Measurements from ENCODE around the gene CCL4. TPM values are rescaled to one million over a fixed set of nuclear protein-coding genes. Genes with fewer than 3 reads are reported as not detected.
"Not testable (repeated sequence)": the region's sequence is repeated elsewhere in the genome, so short reads cannot be mapped to it uniquely, and the experiment has no call there.

The CCL4 gene
- total RNA-seq, 1 donor from 2014 or later, result 25.3 TPM

GRCh38 chr17:36087897-36088572 lies 15.6 kb upstream of the CCL4 start:
- not testable (repeated sequence) for DNase-seq (ENCODE audit: low spot score)

- DNase-seq (ENCODE audit: low spot score), result no peak
Measured at GRCh38 chr17:36088670-36089338, 14.8 kb upstream of the CCL4 start.

GRCh38 chr17:36089339-36089865 lies 14.2 kb upstream of the CCL4 start:
- DNase-seq (ENCODE audit: low spot score), result no peak

GRCh38 chr17:36089888-36090836 lies 13.5 kb upstream of the CCL4 start, which contains the start of gene CCL3:
CCL3 (minus strand) TSS chr17:36090143; CDS start chr17:36090058, 85 bp downstream.
- no peak for DNase-seq (ENCODE audit: low spot score)

- no peak for DNase-seq (ENCODE audit: low spot score)
Measured at GRCh38 chr17:36092230-36092629, 11.4 kb upstream of the CCL4 start.

- not testable (repeated sequence) for DNase-seq (ENCODE audit: low spot score)
Measured at GRCh38 chr17:36092715-36093114, 10.9 kb upstream of the CCL4 start.

- DNase-seq (ENCODE audit: low spot score), result no peak
Measured at GRCh38 chr17:36094232-36094631, 9.4 kb upstream of the CCL4 start.

- DNase-seq (ENCODE audit: low spot score), result no peak
Measured at GRCh38 chr17:36094746-36095145, 8.9 kb upstream of the CCL4 start.

- no peak for DNase-seq (ENCODE audit: low spot score)
Measured at GRCh38 chr17:36095992-36096391, 7.6 kb upstream of the CCL4 start.

GRCh38 chr17:36099004-36099403 lies 4.6 kb upstream of the CCL4 start:
- not testable (repeated sequence) for DNase-seq (ENCODE audit: low spot score)

GRCh38 chr17:36104246-36104645 lies 619 bp downstream of the CCL4 start:
- DNase-seq (ENCODE audit: low spot score), result not testable (repeated sequence)

GRCh38 chr17:36104701-36105181 lies 1.1 kb downstream of the CCL4 start:
- no peak for DNase-seq (ENCODE audit: low spot score)

GRCh38 chr17:36105781-36106492 lies 2.3 kb downstream of the CCL4 start:
- DNase-seq (ENCODE audit: low spot score), result no peak

- no peak for DNase-seq (ENCODE audit: low spot score)
Measured at GRCh38 chr17:36106493-36106835, 2.8 kb downstream of the CCL4 start.

GRCh38 chr17:36107660-36108059 lies 4.0 kb downstream of the CCL4 start:
- no peak for DNase-seq (ENCODE audit: low spot score)

GRCh38 chr17:36108265-36108664 lies 4.6 kb downstream of the CCL4 start:
- not testable (repeated sequence) for DNase-seq (ENCODE audit: low spot score)

- DNase-seq (ENCODE audit: low spot score), result no peak
Measured at GRCh38 chr17:36111068-36111490, 7.5 kb downstream of the CCL4 start.

GRCh38 chr17:36112572-36112971 lies 8.9 kb downstream of the CCL4 start:
- DNase-seq (ENCODE audit: low spot score), result no peak

- DNase-seq (ENCODE audit: low spot score), result not testable (repeated sequence)
Measured at GRCh38 chr17:36113131-36113530, 9.5 kb downstream of the CCL4 start.

- not testable (repeated sequence) for DNase-seq (ENCODE audit: low spot score)
Measured at GRCh38 chr17:36114971-36115648, 11.5 kb downstream of the CCL4 start.
